SIG-M5 treated with dmso at 0.1 percent for 504 hours (cell line): ENCODE measurements around the gene POU3F3.

Experiments used
- DNase-seq: peaks from one replicate; lab custom pipeline; 2025; ENCODE audit not compliant: unreplicated experiment; lab: John Stamatoyannopoulos, UW

Gene POU3F3

DNA sequence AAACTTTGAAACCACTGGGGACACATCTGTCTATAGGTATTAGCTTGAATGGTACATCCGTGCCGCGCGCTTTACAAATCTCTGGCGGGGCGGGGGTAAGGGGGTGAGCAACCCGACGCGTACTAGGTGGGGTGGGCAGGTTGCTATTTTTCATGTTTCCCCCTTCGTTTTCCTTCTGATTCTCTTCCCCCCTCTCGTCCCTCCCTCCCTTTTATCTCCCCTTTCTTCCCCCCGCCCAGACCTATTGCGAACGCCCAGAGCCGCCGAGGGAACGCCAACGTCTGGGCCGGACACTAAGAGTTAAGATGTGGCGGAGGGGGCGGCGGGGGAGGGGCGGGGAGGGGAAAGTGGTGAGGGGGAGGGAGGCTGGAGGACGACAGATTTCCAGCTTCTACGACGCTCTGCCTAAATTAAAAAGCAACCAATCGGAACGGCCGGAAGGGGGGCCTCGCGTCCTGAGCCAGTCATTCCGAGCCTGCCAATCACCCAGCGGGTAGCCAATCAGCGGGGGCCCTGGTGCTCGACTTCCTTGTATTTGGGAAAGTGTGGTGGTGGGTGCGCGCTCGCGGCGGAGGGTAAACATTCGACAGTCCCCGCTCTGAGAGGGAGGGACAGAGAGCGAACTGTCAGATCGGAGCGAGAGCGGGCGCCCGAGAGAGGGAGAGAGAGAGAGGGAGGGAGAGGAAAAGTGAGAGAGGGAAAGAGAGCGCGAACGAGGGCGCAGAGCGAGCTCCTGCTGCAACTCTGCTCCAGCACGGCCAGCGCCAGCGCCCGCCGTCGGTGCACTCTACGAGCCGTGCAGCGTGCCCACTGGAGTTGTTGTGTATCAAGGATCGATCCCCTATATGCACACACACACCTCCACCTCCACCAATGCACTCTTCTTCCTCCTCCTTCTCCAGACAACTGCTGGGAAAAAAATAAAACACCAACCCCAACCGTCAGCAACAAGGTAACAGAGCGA is at the start of gene POU3F3:
Gene POU3F3 (plus strand): TSS at position 582 of the 964 bp plus-strand sequence. CDS start 1,396 bp downstream, outside the sequence.
- DNase-seq = no peak

DNA sequence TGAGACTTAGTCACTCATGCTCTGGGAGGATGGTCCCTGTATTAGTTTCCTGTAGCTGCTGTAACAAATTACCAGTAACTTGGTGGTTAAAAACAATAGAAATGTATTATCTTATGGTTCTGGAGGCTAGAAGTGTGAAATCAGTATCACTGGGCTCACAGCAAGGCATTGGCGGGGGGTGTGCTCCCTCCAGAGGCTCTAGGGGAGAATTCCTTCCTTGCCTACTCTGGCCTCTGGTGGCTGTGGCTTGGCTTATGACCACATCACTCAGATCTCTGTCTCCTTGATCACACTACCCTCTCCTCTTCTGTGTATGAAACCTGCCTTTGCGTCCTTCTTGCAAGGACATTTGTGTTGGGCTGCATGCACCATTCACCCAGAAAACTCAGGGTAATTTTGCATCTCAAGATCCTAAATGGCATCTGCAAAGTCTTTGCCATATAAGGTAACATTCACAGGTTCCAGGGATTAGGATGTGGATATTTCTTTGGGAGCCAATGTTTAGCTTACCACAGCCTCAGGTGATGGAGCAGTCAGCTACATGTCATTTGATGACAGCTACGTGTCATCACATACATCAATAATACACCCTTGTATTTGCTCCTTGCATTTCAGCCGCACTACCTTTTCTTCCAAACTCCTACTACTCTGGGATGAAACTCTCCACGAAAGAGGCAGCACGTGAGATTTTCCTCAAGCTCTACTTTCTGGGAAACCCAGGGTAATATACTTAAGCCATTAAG is 49.6 kb upstream of the POU3F3 start:
- DNase-seq = no peak

DNA sequence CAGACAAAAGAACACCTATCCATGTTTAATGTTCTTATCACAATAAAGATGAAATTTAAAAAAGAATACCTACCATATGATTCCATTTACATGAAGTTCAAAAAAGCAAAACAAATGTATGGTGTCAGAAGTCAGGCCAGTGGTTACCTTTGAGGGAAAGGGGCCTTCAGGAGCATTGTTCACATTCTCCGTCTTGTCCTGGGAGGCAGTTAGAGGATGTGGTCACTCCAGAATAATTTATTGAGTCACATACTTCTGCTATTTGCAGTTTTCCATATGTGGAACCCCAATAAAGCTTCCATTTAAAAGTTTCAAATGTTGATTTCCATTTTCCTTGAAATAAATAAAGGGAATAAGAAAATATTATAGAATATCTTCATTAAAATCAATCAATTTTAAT is 41.6 kb upstream of the POU3F3 start:
- DNase-seq = no peak

DNA sequence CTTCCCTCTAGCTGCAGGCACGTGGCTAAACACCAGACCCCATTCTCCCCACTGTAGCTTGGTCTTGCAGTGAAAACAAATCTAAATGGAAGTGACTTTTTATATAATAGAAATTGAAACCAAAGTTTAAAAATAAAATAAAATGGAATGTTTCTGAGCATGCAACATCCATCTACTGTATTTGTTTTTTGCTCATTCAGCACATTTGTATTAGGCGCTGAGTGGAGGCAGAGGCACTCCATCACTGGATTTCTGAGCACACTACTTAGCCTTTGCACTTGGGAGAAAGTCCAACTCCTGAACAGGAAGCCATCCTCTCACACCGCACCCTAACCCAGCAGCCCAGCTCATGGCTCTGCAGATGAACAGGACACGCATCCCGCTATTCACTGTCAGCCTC is 37.8 kb upstream of the POU3F3 start:
- DNase-seq = no peak

- DNase-seq = no peak
Observed at GRCh38 chr2:104818264-104818663, 35.7 kb upstream of the POU3F3 start.

DNA sequence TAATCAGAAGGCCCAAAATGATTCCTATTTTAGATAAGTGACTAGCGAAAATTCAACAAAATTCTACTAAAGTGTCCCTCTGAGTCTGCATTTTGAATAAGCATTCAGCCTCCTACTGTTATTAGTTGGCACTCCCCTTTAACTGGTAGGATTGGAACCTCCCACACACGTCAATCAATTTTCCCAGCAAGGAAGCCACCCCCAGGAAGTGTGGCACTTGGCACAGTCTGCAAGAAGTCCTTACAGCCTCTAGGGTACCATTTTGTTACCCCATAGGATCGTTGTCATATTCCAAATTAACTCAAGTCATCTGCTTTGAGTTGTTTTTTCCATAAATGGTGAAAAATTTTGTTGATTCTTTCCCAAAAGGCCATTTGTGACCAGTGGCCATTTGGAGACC is 33.8 kb upstream of the POU3F3 start:
- DNase-seq = no peak

DNA sequence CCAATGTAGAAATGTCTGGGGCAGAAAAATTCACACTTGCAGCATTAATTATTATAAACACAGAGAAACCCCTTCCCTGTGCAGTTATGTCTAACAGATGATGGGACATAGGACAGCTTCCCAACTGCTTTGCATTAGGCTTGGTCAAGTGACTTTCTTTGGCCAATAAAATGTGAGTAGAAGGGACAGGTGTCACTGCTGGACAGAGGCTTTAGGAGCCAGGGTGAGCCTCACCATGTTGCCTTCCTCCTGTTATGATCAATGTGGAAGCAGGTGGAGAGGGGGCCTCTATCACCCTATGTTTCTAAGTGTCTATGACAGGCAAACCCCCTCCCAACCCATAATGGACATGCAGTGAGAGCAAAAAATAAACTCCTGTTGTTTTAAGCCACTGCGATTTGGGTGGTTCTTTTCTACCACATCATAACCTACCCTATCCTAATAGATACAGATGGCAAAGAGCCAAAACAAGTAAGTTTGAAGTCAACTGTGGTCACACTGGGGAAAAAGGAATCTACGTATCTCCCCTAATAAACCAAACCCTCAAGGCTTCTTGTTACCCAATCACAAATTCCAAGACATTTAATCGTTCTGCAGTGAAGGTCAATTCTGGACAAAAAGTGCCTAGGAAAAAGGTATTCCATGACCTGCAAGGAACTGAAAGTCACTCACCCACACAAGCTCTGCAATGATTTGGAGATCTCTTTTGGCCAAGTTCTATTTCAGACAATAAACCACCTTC is 28.6 kb upstream of the POU3F3 start:
- no peak for DNase-seq

- no peak for DNase-seq
Observed at GRCh38 chr2:104826016-104826415, 27.9 kb upstream of the POU3F3 start.

- DNase-seq = no peak
Observed at GRCh38 chr2:104831742-104832141, 22.2 kb upstream of the POU3F3 start.

GRCh38 chr2:104834431-104835153 is 19.3 kb upstream of the POU3F3 start:
- DNase-seq = no peak

GRCh38 chr2:104836265-104836664 is 17.6 kb upstream of the POU3F3 start:
- no peak for DNase-seq

DNA sequence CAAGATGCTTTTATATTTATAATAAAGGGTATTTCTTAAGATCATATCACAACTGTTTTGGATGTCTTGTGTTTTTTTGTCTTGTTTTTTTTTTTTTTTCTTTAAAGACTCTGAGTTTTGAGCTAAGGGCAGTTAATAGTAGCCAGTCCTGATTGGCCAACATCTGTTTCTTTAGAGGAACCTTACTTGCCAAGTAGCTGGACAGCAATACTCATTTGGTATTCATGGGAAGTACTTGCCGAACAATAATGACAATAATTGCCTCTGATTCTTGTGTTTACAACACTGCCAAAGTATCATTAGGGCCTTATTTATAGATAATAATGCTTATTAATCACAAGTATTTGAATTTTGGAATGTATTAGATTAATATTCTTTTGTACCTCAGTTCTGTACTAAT is 17.1 kb upstream of the POU3F3 start:
- no peak for DNase-seq

DNA sequence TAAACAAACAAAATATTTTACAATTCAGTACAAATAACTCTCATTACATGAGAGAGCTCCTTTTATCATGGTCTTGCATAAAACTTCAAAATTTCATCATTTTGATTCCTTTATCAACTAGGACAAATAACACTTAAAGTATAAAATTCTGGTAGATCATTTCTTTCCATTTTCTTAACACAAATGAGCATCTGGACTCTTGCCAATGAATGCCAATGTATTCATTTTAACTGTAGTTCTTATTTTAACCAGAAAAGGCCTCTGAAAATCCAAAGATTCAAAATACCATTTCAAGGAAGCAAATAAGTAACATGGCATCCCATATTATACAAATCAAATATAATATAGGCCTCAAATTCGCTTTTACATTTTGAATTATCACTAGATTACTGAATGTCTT is 13.8 kb upstream of the POU3F3 start:
- no peak for DNase-seq

- no peak for DNase-seq
Observed at GRCh38 chr2:104840893-104841585, 12.9 kb upstream of the POU3F3 start.

DNA sequence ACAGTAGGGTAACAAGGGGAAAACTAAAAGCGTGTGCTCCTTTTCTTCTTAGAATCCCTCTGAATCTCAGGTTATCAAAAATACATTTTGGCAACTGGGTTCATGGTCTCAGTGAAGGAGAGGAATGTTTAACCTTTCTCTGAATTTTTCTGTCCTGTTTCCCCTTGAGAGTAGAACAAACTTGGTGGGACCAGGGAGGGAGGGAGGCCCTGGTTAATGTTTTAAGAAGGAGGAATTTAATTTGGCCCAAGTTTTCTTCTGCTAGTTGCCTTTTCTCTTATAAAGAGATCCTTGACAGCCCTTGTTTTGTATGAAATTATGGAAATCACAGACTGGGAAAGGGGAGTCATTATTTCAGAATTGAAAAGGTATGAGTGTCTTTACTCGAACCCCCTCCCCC is 12.2 kb upstream of the POU3F3 start:
- DNase-seq = no peak

- no peak for DNase-seq
Observed at GRCh38 chr2:104844807-104845551, 8.9 kb upstream of the POU3F3 start.

GRCh38 chr2:104845552-104845931 is 8.4 kb upstream of the POU3F3 start:
- no peak for DNase-seq

DNA sequence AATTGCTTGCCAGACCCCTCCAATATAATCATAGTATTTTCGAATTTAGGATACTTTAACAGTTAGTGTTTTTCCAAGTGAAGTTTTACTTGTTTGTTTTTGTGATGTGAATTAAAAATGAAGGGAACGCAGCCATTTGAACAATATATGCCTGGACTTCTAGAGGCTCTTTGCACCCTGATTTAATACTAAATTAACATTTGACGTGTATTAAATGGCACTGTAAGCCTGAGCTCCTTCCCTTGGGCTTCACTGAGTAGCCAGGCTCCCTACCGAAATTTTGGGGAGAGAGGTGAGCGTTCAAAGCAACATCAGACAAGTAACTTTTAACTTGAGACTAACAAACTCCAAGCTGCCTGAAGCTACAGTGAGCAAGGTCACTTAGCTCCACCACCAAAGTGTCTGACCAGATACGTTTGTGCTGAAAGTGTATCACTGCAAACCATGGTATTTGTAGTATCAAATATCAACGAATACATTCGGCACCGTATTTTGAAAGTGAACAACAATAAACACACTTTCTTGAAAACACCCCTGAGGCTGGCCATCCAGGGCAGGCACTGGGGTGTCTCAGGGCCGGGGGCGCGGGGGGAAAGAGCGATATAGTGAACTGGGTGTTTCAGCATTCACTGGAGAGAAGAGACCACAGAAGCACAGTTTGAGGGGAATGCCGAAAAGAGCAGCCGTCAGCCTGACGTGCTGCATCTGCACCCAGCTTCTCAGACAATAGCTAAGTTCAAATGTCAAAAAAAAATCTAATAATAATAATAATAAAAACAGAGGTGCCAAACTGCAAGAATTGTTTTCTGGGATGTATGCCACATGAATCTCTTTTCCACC is 7.7 kb upstream of the POU3F3 start:
- DNase-seq = no peak
